ENCODE measurements around the gene POLR1C.

Gene POLR1C

GRCh38 chr6:43469947-43470346 is 46.9 kb upstream of the POLR1C start:
- no peak overlapping the region for H3K9ac ChIP-seq
- no peaks in the 10 kb centered on the region for H3K79me2 ChIP-seq
- no peaks in the 10 kb centered on the region for H3K4me1 ChIP-seq
- H3K4me2 ChIP-seq (ENCODE audit: low read length) = no peak overlapping the region
- no peak overlapping the region for H2AFZ ChIP-seq
- no peaks in the 10 kb centered on the region for H3K36me3 ChIP-seq (ENCODE audit: control insufficient read depth, insufficient read depth, low read length)
- no peak overlapping the region for H3K4me3 ChIP-seq (ENCODE audit: low read depth, low read length)
- H3K27ac ChIP-seq = no peak overlapping the region
- no peaks in the 10 kb centered on the region for H3K9me3 ChIP-seq (ENCODE audit: control insufficient read depth, low read length)
- no peak for TF ChIP-seq CTCF (IDR thresholded peaks at IDR 0.05)
- no peaks in the 10 kb centered on the region for H3K27me3 ChIP-seq (ENCODE audit: control insufficient read depth, insufficient read depth, low read length)

- Histone ChIP-seq H3K9ac (no peak overlapping the region), H3K9me3 (ENCODE audit: control insufficient read depth, low read length) (no peaks in the 10 kb centered on the region), H3K27ac (no peak overlapping the region), H3K4me2 (ENCODE audit: low read length) (no peak overlapping the region), H3K4me3 (ENCODE audit: low read depth, low read length) (no peak overlapping the region), H2AFZ (peak overlapping the region; percentile 59), H3K36me3 (ENCODE audit: control insufficient read depth, insufficient read depth, low read length) (no peaks in the 10 kb centered on the region), H3K4me1 (no peaks in the 10 kb centered on the region), H3K27me3 (ENCODE audit: control insufficient read depth, insufficient read depth, low read length) (no peaks in the 10 kb centered on the region), H3K79me2 (no peaks in the 10 kb centered on the region)
- no peak for TF ChIP-seq CTCF (IDR thresholded peaks at IDR 0.05)
Measured at GRCh38 chr6:43471399-43471798, 45.5 kb upstream of the POLR1C start.

- Histone ChIP-seq H3K4me3 (ENCODE audit: low read depth, low read length) (no peak overlapping the region), H3K27ac (no peak overlapping the region), H2AFZ (no peak overlapping the region), H3K9me3 (ENCODE audit: control insufficient read depth, low read length) (no peaks in the 10 kb centered on the region), H3K9ac (no peak overlapping the region), H3K36me3 (ENCODE audit: control insufficient read depth, insufficient read depth, low read length) (no peaks in the 10 kb centered on the region), H3K4me1 (peaks cover 4% of the 10 kb centered on the region), H3K4me2 (ENCODE audit: low read length) (no peak overlapping the region), H3K79me2 (no peaks in the 10 kb centered on the region), H3K27me3 (ENCODE audit: control insufficient read depth, insufficient read depth, low read length) (no peaks in the 10 kb centered on the region)
- TF ChIP-seq CTCF (IDR thresholded peaks at IDR 0.05) = no peak
Measured at GRCh38 chr6:43472515-43472914, 44.4 kb upstream of the POLR1C start.

GRCh38 chr6:43475516-43475915 is 41.4 kb upstream of the POLR1C start:
- Histone ChIP-seq H3K4me1 (peaks cover 11% of the 10 kb centered on the region), H3K27me3 (ENCODE audit: control insufficient read depth, insufficient read depth, low read length) (no peaks in the 10 kb centered on the region), H2AFZ (no peak overlapping the region), H3K27ac (no peak overlapping the region), H3K9ac (no peak overlapping the region), H3K9me3 (ENCODE audit: control insufficient read depth, low read length) (no peaks in the 10 kb centered on the region), H3K4me3 (ENCODE audit: low read depth, low read length) (no peak overlapping the region), H3K36me3 (ENCODE audit: control insufficient read depth, insufficient read depth, low read length) (no peaks in the 10 kb centered on the region), H3K79me2 (peaks cover 24% of the 10 kb centered on the region), H3K4me2 (ENCODE audit: low read length) (no peak overlapping the region)
- no peak for TF ChIP-seq CTCF (IDR thresholded peaks at IDR 0.05)

GRCh38 chr6:43476746-43477145 is 40.1 kb upstream of the POLR1C start:
- Histone ChIP-seq H2AFZ (peak overlapping the region; percentile 78), H3K79me2 (peaks cover 28% of the 10 kb centered on the region), H3K9ac (no peak overlapping the region), H3K4me2 (ENCODE audit: low read length) (peak overlapping the region; percentile 98), H3K4me3 (ENCODE audit: low read depth, low read length) (peak overlapping the region; percentile 83), H3K4me1 (peaks cover 11% of the 10 kb centered on the region), H3K36me3 (ENCODE audit: control insufficient read depth, insufficient read depth, low read length) (no peaks in the 10 kb centered on the region), H3K27me3 (ENCODE audit: control insufficient read depth, insufficient read depth, low read length) (no peaks in the 10 kb centered on the region), H3K9me3 (ENCODE audit: control insufficient read depth, low read length) (no peaks in the 10 kb centered on the region), H3K27ac (peak overlapping the region; percentile 34)
- no peak for TF ChIP-seq CTCF (IDR thresholded peaks at IDR 0.05)

Measured in parathyroid adenoma (tissue), 2 donors.